H9 (cell line): ENCODE data around the gene MRPL46. TPM values are rescaled to one million over a fixed set of nuclear protein-coding genes. Genes with fewer than 3 reads are reported as not detected.

ENCODE experiments used
- DNase-seq: peaks from one replicate; pipeline ENCODE4 v3.0.0-alpha.2; 2017
- H2AFZ ChIP-seq: one replicate; pipeline ENCODE4 v1.6.1; 2013; ENCODE audit warnings: mild to moderate bottlenecking, low read length, control low read depth, moderate library complexity
- H2AK5ac ChIP-seq: 2 replicates; pipeline ENCODE4 v1.6.1; 2013; ENCODE audit warnings: low read length, control low read depth, mixed read lengths; ENCODE audit not compliant: insufficient read length
- H2BK120ac ChIP-seq: one replicate; pipeline ENCODE4 v1.6.1; 2013; ENCODE audit warnings: low read depth, mild to moderate bottlenecking, low read length, control low read depth, inconsistent platforms; ENCODE audit not compliant: poor library complexity, severe bottlenecking
- H2BK12ac ChIP-seq: 2 replicates; pipeline ENCODE4 v1.6.1; 2013; ENCODE audit warnings: low read length, control low read depth, mixed read lengths, low read depth; ENCODE audit not compliant: insufficient read length
- H2BK15ac ChIP-seq: 2 replicates; pipeline ENCODE4 v1.6.1; 2013; ENCODE audit warnings: low read depth, low read length, control low read depth
- H2BK20ac ChIP-seq: one replicate; pipeline ENCODE4 v1.6.1; 2013; ENCODE audit warnings: low read depth, mild to moderate bottlenecking, low read length, control low read depth, inconsistent platforms; ENCODE audit not compliant: poor library complexity, severe bottlenecking
- H2BK5ac ChIP-seq: 2 replicates; pipeline ENCODE4 v1.6.1; 2013; ENCODE audit warnings: low read length, control low read depth, mixed read lengths; ENCODE audit not compliant: insufficient read length
- H3K14ac ChIP-seq: 2 replicates; pipeline ENCODE4 v1.6.1; 2013; ENCODE audit warnings: low read length, control low read depth; ENCODE audit not compliant: insufficient read depth
- H3K18ac ChIP-seq: 2 replicates; pipeline ENCODE4 v1.6.1; 2013; ENCODE audit warnings: low read depth, mild to moderate bottlenecking, mixed read lengths, low read length, control low read depth; ENCODE audit not compliant: insufficient read length
- H3K23ac ChIP-seq: 2 replicates; pipeline ENCODE4 v1.6.1; 2013; ENCODE audit warnings: low read length, control low read depth, mixed read lengths, low read depth; ENCODE audit not compliant: insufficient read length
- H3K23me2 ChIP-seq: 2 replicates; pipeline ENCODE4 v1.6.1; 2013; ENCODE audit warnings: low read depth, mild to moderate bottlenecking, mixed read lengths, low read length, control low read depth; ENCODE audit not compliant: insufficient read length, poor library complexity, severe bottlenecking
- H3K27ac ChIP-seq: 2 replicates; pipeline ENCODE4 v1.5.1; 2013; ENCODE audit warnings: low read length, control low read depth, mixed read lengths, low read depth; ENCODE audit not compliant: insufficient read length
- H3K27me3 ChIP-seq: 2 replicates; pipeline ENCODE4 v1.6.1; 2013; ENCODE audit warnings: low read length, control low read depth, inconsistent platforms; ENCODE audit not compliant: insufficient read depth
- H3K4ac ChIP-seq: 2 replicates; pipeline ENCODE4 v1.6.1; 2013; ENCODE audit warnings: low read depth, mild to moderate bottlenecking, control low read depth, inconsistent platforms, low read length, moderate library complexity
- H3K4me1 ChIP-seq: 2 replicates; pipeline ENCODE4 v1.6.1; 2013; ENCODE audit warnings: low read length, control low read depth, inconsistent platforms; ENCODE audit not compliant: insufficient read depth
- H3K4me2 ChIP-seq: 2 replicates; pipeline ENCODE4 v1.6.1; 2013; ENCODE audit warnings: low read length, control low read depth, mixed read lengths; ENCODE audit not compliant: insufficient read length, insufficient read depth
- H3K56ac ChIP-seq: 2 replicates; pipeline ENCODE4 v1.6.1; 2013; ENCODE audit warnings: low read depth, mild to moderate bottlenecking, mixed read lengths, low read length, control low read depth; ENCODE audit not compliant: insufficient read length
- H3K79me1 ChIP-seq: 2 replicates; pipeline ENCODE4 v1.6.1; 2013; ENCODE audit warnings: low read depth, mild to moderate bottlenecking, moderate library complexity, low read length, control low read depth, inconsistent platforms; ENCODE audit not compliant: insufficient read depth, poor library complexity, severe bottlenecking
- H3K79me2 ChIP-seq: 2 replicates; pipeline ENCODE4 v1.6.1; 2013; ENCODE audit warnings: low read length, control low read depth, inconsistent platforms; ENCODE audit not compliant: insufficient read depth
- H3K9ac ChIP-seq: 2 replicates; pipeline ENCODE4 v1.6.1; 2013; ENCODE audit warnings: low read length, control low read depth, mixed read lengths; ENCODE audit not compliant: insufficient read length; ENCODE audit errors: extremely low read depth
- H3K9me3 ChIP-seq: one replicate; pipeline ENCODE4 v1.6.1; 2013; ENCODE audit warnings: low read depth, low read length, inconsistent platforms; ENCODE audit not compliant: control insufficient read depth
- H3T11ph ChIP-seq: one replicate; pipeline ENCODE4 v1.6.1; 2013; ENCODE audit warnings: mild to moderate bottlenecking, low read length, control low read depth, inconsistent platforms
- H4K20me1 ChIP-seq: one replicate; pipeline ENCODE4 v1.6.1; 2013; ENCODE audit not compliant: control insufficient read depth, insufficient read length, insufficient read depth
- H4K5ac ChIP-seq: 2 replicates; pipeline ENCODE4 v1.6.1; 2013; ENCODE audit warnings: low read depth, mild to moderate bottlenecking, mixed read lengths, low read length, control low read depth; ENCODE audit not compliant: insufficient read length
- H4K8ac ChIP-seq: replicated peaks from 2 replicates; pipeline ENCODE4 v1.6.1; 2013; ENCODE audit warnings: low read length, control low read depth, mixed read lengths, low read depth; ENCODE audit not compliant: insufficient read length
- H4K91ac ChIP-seq: 2 replicates; pipeline ENCODE4 v1.6.1; 2013; ENCODE audit warnings: low read depth, mild to moderate bottlenecking, moderate library complexity, mixed read lengths, low read length, control low read depth; ENCODE audit not compliant: insufficient read length
- H3K27ac Mint-ChIP-seq, 3 experiments: 2 replicates in 2 of 3; 3 replicates in 1 of 3; pipeline ENCODE4 v1.8.0; 2020 to 2021; ENCODE audit warnings: mixed read lengths in 3 of 3, mild to moderate bottlenecking in 1 of 3, moderate library complexity in 1 of 3
- H3K27me3 Mint-ChIP-seq: 2 replicates; pipeline ENCODE4 v1.8.0; 2021; ENCODE audit warnings: low read depth, mild to moderate bottlenecking, moderate library complexity, mixed read lengths
- H3K36me3 Mint-ChIP-seq, 3 experiments: 2 replicates in 2 of 3; 3 replicates in 1 of 3; pipeline ENCODE4 v1.8.0; 2020 to 2021; ENCODE audit warnings: low read depth in 3 of 3, mixed read lengths in 3 of 3; ENCODE audit not compliant: insufficient read depth in 1 of 3
- H3K4me1 Mint-ChIP-seq, 2 experiments: 2 replicates each; pipeline ENCODE4 v1.8.0; 2020; ENCODE audit warnings: mixed read lengths in 2 of 2
- H3K4me3 Mint-ChIP-seq, 2 experiments: 2 replicates in 1 of 2; 3 replicates in 1 of 2; pipeline ENCODE4 v1.8.0; 2020 to 2021; ENCODE audit warnings: mild to moderate bottlenecking in 2 of 2, mixed read lengths in 2 of 2, moderate library complexity in 1 of 2
- H3K9me3 Mint-ChIP-seq, 2 experiments: 2 replicates in 1 of 2; 3 replicates in 1 of 2; pipeline ENCODE4 v1.8.0; 2020; ENCODE audit warnings: mild to moderate bottlenecking in 2 of 2, mixed read lengths in 2 of 2, moderate library complexity in 1 of 2
- WGBS: extraction: QIAGEN DNeasy Blood & Tissue Kit; methylation state at CpG from one replicate; pipeline ENCODE4 v1.1.7; 2013; ENCODE audit warnings: missing lambda C conversion rate, low lambda C conversion rate, mixed read lengths; ENCODE audit not compliant: insufficient read length; ENCODE audit errors: extremely low coverage; 5-methylcytosine and 5-hydroxymethylcytosine counted together
- total RNA-seq: library from RNA; stranded (reverse); gene quantifications from 2 replicates; pipeline ENCODE4 v1.2.1, GENCODE V29; 2021
- TF ChIP-seq, protein P1 (sequence below): fragments of 200-600 bp; sonication (generic); conservative IDR thresholded peaks from 3 replicates; pipeline ENCODE4 v1.8.0; 2021; ENCODE audit warnings: antibody characterized with exemption, mild to moderate bottlenecking

The MRPL46 gene
- total RNA-seq, 1 experiment from 2014 or later = 29.3 TPM

DNA sequence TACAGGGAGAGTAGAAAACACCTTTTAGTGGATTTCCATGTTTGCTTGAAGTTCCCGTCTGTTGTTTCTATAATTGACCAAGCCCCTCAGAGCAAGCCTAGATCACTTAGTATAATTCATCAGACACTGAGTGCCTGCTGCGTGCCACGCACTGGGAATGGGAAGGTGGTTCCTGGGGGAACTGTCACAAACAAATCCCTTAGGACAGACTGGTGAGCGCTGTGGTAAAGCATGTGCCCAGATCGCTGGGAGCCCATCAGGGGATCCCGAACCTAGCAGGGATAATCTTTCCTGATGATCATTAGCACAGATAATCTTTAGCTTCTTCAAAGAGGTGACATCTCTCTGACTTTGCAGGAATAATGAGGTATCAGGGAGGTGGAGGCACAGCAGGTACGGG lies 9.9 kb upstream of the MRPL46 start:
- no peak overlapping the region for H3K23ac ChIP-seq
- no peaks in the 10 kb centered on the region for H4K20me1 ChIP-seq
- DNase-seq = no peak
- Mint-ChIP-seq H3K9me3 (no peaks in the 10 kb centered on the region), H3K27me3 (peaks cover 6% of the 10 kb centered on the region), H3K27ac (no peak overlapping the region), H3K4me3 (no peak overlapping the region), H3K4me1 (peaks cover 10 to 12% of the 10 kb centered on the region in 2 experiments), H3K36me3 (peaks cover 10 to 43% (median 31%) of the 10 kb centered on the region in 3 experiments)
- no peak overlapping the region for H3K27ac ChIP-seq
- H2AK5ac ChIP-seq = no peak overlapping the region
- no peaks in the 10 kb centered on the region for H3K4me1 ChIP-seq
- H2AFZ ChIP-seq = no peak overlapping the region
- H3K79me2 ChIP-seq = no peaks in the 10 kb centered on the region
- H3K56ac ChIP-seq = no peak overlapping the region
- no peak overlapping the region for H4K91ac ChIP-seq
- H4K5ac ChIP-seq = no peak overlapping the region
- H3K27me3 ChIP-seq = no peaks in the 10 kb centered on the region
- H2BK5ac ChIP-seq = no peak overlapping the region
- H3T11ph ChIP-seq = no peak overlapping the region
- WGBS = no CpG with 5 or more reads among the region's 7 CpGs
- H3K79me1 ChIP-seq = no peaks in the 10 kb centered on the region
- TF ChIP-seq, protein P1, sequence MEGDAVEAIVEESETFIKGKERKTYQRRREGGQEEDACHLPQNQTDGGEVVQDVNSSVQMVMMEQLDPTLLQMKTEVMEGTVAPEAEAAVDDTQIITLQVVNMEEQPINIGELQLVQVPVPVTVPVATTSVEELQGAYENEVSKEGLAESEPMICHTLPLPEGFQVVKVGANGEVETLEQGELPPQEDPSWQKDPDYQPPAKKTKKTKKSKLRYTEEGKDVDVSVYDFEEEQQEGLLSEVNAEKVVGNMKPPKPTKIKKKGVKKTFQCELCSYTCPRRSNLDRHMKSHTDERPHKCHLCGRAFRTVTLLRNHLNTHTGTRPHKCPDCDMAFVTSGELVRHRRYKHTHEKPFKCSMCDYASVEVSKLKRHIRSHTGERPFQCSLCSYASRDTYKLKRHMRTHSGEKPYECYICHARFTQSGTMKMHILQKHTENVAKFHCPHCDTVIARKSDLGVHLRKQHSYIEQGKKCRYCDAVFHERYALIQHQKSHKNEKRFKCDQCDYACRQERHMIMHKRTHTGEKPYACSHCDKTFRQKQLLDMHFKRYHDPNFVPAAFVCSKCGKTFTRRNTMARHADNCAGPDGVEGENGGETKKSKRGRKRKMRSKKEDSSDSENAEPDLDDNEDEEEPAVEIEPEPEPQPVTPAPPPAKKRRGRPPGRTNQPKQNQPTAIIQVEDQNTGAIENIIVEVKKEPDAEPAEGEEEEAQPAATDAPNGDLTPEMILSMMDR = no peak
- H3K9ac ChIP-seq = no peak overlapping the region
- H2BK20ac ChIP-seq = no peak overlapping the region
- no peak overlapping the region for H4K8ac ChIP-seq
- H3K14ac ChIP-seq = no peak overlapping the region
- H3K4me2 ChIP-seq = no peak overlapping the region
- no peaks in the 10 kb centered on the region for H3K23me2 ChIP-seq
- H3K4ac ChIP-seq = no peak overlapping the region
- no peak overlapping the region for H2BK15ac ChIP-seq
- no peak overlapping the region for H2BK12ac ChIP-seq
- no peak overlapping the region for H3K18ac ChIP-seq
- no peak overlapping the region for H2BK120ac ChIP-seq
- no peaks in the 10 kb centered on the region for H3K9me3 ChIP-seq
